GM20431 (cell line): Measurements from ENCODE around the gene SMPD3.

Source experiments
- in situ Hi-C: fragments of 300-500 bp; cut with MseI, MboI; formaldehyde crosslinking; loops from one replicate; pipeline ENCODE4 v1.15.0; 2020; ENCODE audit warnings: low sequenced_read_pairs; ENCODE audit not compliant: unreplicated experiment

Gene SMPD3

DNA sequence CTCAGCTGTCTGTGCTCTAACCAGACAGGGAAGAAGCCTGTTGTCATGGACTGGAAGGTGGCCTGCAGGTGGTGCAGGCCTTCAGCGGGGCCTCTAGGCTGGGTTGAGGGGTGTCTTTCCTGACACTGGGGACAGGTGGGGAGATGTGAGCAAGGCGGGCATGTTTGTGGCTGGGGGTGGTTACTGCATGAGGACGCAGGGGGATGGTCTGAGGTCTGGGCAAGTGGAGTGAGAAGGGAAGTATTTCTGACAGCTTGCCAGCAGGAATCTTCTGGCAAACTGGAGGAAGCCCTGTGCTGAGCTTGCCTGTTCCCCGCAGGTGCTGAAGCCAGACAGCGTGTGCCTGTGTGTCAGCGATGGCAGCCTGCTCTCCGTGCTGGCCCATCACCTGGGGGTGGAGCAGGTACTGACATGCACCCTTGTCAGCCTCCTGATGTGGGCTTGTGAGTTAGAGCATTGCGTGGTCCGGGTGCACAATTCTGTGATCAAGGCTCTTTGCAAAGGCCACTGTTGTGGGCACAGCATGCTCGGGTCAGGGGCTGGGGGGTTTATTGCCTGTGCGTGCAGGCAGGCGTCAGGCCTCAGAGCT, 101.3 kb downstream of the SMPD3 start:
- in situ Hi-C loops: no loop called here

- in situ Hi-C loops: no loop called here
Observed at GRCh38 chr16:68345958-68346635, 102.2 kb downstream of the SMPD3 start.

GRCh38 chr16:68345351-68345810, 102.9 kb downstream of the SMPD3 start:
- in situ Hi-C loops: no loop called here

- in situ Hi-C loops: no loop called here
Observed at GRCh38 chr16:68344252-68344651, 104.1 kb downstream of the SMPD3 start.

- in situ Hi-C loops: no loop called here
Observed at GRCh38 chr16:68343137-68343536, 105.2 kb downstream of the SMPD3 start.

- in situ Hi-C loops: no loop called here
Observed at GRCh38 chr16:68342620-68343019, 105.7 kb downstream of the SMPD3 start.

- in situ Hi-C loops: no loop called here
Observed at GRCh38 chr16:68339214-68339613, 109.1 kb downstream of the SMPD3 start.

DNA sequence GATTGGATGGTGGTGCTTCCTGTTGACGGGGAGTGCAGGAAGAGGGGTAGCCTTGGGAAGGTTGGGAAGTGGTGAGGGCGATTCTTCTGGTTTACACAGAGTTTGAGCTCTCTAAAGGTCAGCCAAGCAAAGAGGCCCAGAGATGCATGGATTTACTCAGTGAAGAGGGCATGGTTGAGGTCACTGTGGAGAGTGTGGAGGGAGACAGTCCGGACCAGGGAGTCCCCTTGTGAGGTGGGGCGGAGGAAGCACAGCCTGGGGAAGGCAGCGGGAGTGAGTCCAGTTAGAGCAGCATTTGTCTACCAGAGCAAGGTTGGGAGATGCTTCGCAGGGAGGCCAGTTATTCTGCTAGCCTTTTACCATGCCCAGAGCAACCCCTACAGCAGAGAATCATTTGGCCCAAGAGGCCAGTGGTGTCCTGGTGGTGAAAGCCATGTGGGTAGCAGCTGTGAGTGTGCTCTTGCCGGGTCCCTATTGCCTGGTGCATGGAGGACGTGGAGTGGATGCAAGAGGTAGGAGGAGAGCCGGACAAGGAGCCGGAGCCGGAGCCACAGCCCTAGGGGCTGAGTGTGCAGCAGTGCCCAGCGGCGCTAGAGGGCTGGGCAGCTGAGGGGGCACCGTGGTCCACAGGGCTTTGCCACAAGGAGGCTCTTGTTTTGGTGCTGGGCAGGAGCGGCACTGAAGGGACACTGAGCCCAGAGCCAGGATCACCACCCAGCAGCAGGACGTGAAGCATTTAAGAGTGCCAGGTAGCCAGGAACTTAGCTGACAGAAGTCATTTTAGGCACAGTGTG, 109.8 kb downstream of the SMPD3 start:
- in situ Hi-C loops: no loop called here

DNA sequence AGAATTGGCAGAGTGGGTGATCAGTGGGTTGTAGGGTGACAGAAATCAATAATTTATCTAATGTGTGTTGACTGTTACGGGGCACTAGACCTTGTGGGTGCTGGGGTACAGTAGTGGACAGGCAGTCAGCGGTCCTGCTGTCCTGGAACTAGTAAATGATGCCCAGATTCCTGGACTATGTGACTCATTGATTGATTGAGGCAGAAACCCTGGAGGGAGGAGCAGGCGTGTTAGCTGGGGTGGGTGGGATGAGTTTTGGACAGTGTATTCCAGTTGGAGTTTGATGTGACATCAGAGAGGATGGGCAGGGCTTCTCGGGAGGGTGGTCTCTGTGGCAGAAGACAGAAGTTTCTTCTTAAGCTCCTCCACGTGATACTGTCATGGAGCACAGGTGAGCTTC, 113.1 kb downstream of the SMPD3 start:
- in situ Hi-C loops: no loop called here

GRCh38 chr16:68332411-68333121, 115.7 kb downstream of the SMPD3 start:
- in situ Hi-C loops: no loop called here

DNA sequence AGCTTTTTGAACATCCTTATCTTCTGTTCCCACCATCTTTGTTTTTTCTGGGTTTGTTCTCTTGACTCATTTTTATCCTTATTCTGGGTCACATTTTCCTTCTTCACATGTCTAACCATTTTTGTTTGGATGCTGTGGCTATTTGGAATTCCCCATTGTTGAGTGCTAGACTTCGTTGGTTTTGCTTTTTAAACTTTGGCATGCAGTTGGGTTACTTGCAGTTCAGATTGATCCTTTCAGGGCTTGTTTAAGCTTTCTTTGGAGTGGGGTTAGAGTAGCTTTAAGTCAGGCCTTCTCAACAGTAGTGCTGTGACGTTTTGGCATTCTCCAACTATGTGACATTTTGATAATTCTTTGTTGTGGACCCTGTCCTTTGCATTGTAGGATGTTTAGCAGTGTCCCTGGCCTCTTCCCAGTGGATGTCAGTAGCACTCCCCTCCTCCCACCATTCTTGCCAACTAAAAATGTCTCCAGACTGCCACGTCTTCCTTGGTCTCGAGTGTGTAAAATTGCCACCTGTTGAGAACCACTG, 116.4 kb downstream of the SMPD3 start:
- in situ Hi-C loops: no loop called here

DNA sequence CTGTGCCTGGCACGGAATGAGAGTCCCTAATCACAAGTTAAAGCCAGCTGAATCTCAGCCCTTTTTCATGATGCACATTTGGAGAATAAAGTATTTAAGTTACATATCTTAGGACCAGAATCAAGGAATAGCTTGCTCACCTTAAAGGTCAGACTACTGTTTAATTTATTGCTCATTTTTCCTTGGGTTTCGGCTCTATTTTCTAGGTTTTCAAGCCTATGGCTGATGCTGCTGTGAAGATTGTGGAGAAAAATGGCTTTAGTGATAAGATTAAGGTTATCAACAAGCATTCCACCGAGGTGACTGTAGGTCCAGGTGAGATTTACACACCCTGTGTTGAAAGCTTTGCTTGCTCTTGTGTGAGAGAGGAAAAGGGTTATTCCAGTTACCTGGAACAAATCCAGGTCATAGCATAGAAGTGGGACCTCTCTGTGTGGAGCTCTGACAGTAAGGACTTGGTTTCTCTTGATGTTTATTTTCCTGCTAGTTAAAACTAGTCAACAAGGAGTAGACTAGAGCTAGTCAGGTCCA, 119.4 kb downstream of the SMPD3 start:
- in situ Hi-C loops: loop anchor here (10.0 kb wide), 1 partner anchor 74 kb away; no protein-coding TSS in a partner anchor

DNA sequence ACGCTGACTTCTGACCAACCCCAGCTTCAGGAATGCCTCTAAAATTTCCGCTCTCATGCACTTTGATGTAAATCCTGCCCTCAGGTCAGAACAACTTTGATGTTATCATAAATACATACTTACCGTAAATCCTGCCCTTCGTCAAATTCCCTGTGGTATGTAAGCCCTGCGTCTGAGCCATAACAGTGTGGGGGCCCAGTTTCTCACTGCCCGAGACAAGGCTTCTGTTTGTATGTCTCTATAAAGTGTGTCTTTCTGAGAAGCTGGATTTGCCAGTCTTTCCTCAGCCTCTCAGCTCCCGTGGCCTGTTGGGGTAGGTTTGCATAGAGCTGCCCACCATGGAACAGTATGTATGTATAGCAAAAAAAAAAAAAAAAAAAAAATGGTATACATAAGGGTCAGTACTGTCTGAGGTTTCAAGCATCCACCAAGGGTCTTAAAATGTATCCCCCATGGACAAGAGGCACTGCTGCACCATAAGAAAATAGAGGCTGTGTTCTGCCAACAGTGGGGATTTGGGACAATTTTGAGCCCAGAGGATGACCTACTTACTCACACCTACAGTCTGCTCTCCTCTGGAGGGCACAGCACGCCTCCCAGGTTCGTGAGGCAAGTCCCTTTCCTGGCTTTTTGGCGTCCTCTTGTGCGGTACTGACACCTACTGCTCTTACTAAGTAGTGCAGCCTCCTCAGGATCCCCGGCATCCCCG, 120.0 kb downstream of the SMPD3 start:
- in situ Hi-C loops: loop anchor here (10.0 kb wide), 1 partner anchor 74 kb away; no protein-coding TSS in a partner anchor

GRCh38 chr16:68324780-68325357, 123.4 kb downstream of the SMPD3 start:
- in situ Hi-C loops: loop anchor here (10.0 kb wide), 1 partner anchor 70 kb away; no protein-coding TSS in a partner anchor

DNA sequence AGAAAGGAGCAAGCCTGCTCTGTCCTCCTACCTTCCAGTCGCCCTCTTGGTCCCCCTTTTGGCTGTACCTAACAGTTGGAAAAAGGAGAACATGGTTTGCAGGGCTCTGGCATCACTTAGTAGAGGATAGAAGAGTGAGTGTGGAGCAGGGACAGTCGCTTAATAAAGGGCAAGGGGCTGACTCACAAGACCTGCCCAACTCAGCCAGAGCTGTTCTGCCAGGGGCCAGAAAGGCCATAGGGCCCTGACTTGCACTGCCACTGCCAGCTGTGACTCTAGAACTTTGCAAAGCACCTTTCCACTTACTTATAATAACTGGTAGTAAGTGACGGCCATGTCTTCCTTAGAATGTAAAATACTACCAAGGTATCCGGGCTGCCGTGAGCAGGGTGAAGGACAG, 124.0 kb downstream of the SMPD3 start:
- in situ Hi-C loops: loop anchor here (10.0 kb wide), 1 partner anchor 70 kb away; no protein-coding TSS in a partner anchor

GRCh38 chr16:68319185-68319908, 129.0 kb downstream of the SMPD3 start:
- in situ Hi-C loops: no loop called here

DNA sequence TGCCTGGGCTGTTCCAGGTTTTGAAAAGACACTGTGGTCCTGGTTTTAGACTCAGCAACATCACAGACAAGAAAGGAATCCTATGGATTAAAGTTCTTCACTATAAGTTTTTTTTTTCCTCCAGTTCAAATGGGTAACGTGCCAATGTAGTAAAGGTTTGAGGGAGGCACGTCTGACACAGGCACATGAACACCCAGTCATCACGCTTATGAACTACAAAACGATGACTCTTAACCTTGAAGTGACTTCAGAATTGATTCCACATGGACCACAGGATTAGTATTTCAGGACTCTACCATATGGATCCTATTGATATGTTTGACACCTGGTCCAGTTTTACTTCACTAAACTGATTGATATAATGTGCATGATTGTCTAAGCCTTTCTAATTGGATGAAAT, 135.2 kb downstream of the SMPD3 start:
- in situ Hi-C loops: no loop called here
